ENCODE measurements around the gene ERBB4. TPM values are rescaled to one million over a fixed set of nuclear protein-coding genes. Genes with fewer than 3 reads are reported as not detected.

The ERBB4 gene
- polyA plus RNA-seq, 4 donors: 0.04 to 0.13 TPM; not detected in 2

DNA sequence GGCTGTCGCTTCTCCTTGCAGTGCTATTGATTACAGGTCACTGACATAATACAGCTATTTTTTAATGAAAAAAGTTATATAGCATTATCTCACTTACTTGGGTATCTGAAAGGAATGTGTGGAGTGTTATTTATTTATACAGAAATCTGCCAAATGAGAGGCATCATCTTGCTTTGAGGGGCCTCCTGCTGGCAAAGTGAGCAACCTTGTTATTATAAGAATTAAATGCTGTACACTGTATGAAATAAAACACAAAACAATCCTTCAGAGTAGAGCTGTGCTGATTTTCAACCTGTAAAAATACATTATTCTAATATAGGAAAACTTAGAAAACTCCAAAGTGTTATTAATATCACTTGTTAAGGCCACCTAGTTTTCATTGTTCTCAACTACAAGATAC, 20.9 kb downstream of the ERBB4 start:
- 83 to 87% (median 86%) methylated on average over 1 of the region's 1 CpG for WGBS, 3 donors
- FAIRE-seq (no peak), DNase-seq (no peak)
- Histone ChIP-seq H3K4me1 (ENCODE audit: control insufficient read depth in 3 of 3, insufficient read depth in 2 of 3, low read depth in 1 of 3, low read length in 2 of 3) (no peaks in the 10 kb centered on the region), H3K36me3 (ENCODE audit: control insufficient read depth in 3 of 3, insufficient read depth in 2 of 3, low read depth in 1 of 3, low read length in 3 of 3) (no peaks in the 10 kb centered on the region), H3K4me3 (ENCODE audit: low read depth in 1 of 3, low read length in 3 of 3) (no peak overlapping the region), H3K9me3 (ENCODE audit: control insufficient read depth in 2 of 2, insufficient read depth in 1 of 2, low read depth in 1 of 2, low read length in 1 of 2) (no peaks in the 10 kb centered on the region), H3K27ac (ENCODE audit: low read depth in 1 of 3, low read length in 2 of 3) (no peak overlapping the region), H3K27me3 (ENCODE audit: control insufficient read depth in 3 of 3, insufficient read depth in 3 of 3, low read length in 3 of 3) (no peaks in the 10 kb centered on the region)

DNA sequence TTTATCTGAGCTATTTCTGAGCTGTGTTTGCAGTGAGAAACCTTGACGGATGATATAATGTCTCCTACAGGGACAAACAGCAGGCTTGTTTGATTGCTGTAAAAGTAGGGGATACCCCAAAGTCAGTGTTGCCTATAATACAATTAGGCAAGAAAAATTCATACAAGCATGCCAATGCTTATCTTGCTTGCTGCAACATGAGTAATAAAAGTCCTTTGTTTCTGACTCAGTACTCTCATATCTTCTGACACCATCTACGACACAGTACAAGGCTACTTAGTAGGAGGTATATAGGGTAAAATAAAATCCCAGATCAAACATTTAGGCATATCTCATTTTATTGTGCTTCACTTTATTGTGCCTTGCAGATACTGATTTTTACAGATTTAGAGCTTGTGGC, 33.0 kb downstream of the ERBB4 start:
- Histone ChIP-seq H3K9me3 (ENCODE audit: control insufficient read depth in 2 of 2, insufficient read depth in 1 of 2, low read depth in 1 of 2, low read length in 1 of 2) (no peaks in the 10 kb centered on the region), H3K27ac (ENCODE audit: low read depth in 1 of 3, low read length in 2 of 3) (no peak overlapping the region), H3K4me1 (ENCODE audit: control insufficient read depth in 3 of 3, insufficient read depth in 2 of 3, low read depth in 1 of 3, low read length in 2 of 3) (no peaks in the 10 kb centered on the region), H3K4me3 (ENCODE audit: low read depth in 1 of 3, low read length in 3 of 3) (no peak overlapping the region), H3K36me3 (ENCODE audit: control insufficient read depth in 3 of 3, insufficient read depth in 2 of 3, low read depth in 1 of 3, low read length in 3 of 3) (no peaks in the 10 kb centered on the region), H3K27me3 (ENCODE audit: control insufficient read depth in 3 of 3, insufficient read depth in 3 of 3, low read length in 3 of 3) (no peaks in the 10 kb centered on the region)
- DNase-seq: no peak
- FAIRE-seq: no peak
- WGBS, 3 donors: 51 to 72% (median 52%) methylated on average over 2 of the region's 2 CpGs

DNA sequence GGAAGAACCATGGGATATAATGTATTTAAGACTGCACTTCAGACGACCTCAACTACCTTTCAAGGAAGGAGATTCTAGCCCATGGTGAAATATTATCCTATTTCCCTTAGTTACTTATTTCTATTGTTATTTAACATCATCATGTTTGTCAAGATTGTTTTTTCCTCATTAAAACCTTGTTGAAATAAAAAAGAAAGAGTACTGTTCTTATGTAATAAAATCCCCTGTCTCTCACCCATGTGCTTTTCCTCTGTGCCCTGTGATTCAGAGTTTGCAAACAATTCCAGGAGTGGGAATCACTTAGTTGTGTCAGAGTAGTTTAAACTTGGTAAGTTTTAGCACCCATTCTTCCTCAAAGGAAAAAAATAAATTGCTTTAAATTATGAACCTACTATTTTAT, 43.6 kb downstream of the ERBB4 start:
- H3K27ac ChIP-seq (ENCODE audit: low read depth in 1 of 3, low read length in 2 of 3): no peak overlapping the region
- FAIRE-seq (no peak), DNase-seq (no peak)
- H3K9me3 ChIP-seq (ENCODE audit: control insufficient read depth in 2 of 2, insufficient read depth in 1 of 2, low read depth in 1 of 2, low read length in 1 of 2): no peaks in the 10 kb centered on the region
- 43 to 57% (median 50%) methylated on average over 1 of the region's 1 CpG for WGBS, 3 donors
- H3K36me3 ChIP-seq (ENCODE audit: control insufficient read depth in 3 of 3, insufficient read depth in 2 of 3, low read depth in 1 of 3, low read length in 3 of 3): no peaks in the 10 kb centered on the region
- no peaks in the 10 kb centered on the region for H3K4me1 ChIP-seq (ENCODE audit: control insufficient read depth in 3 of 3, insufficient read depth in 2 of 3, low read depth in 1 of 3, low read length in 2 of 3)
- no peaks in the 10 kb centered on the region for H3K27me3 ChIP-seq (ENCODE audit: control insufficient read depth in 3 of 3, insufficient read depth in 3 of 3, low read length in 3 of 3)
- no peak overlapping the region for H3K4me3 ChIP-seq (ENCODE audit: low read depth in 1 of 3, low read length in 3 of 3)

DNA sequence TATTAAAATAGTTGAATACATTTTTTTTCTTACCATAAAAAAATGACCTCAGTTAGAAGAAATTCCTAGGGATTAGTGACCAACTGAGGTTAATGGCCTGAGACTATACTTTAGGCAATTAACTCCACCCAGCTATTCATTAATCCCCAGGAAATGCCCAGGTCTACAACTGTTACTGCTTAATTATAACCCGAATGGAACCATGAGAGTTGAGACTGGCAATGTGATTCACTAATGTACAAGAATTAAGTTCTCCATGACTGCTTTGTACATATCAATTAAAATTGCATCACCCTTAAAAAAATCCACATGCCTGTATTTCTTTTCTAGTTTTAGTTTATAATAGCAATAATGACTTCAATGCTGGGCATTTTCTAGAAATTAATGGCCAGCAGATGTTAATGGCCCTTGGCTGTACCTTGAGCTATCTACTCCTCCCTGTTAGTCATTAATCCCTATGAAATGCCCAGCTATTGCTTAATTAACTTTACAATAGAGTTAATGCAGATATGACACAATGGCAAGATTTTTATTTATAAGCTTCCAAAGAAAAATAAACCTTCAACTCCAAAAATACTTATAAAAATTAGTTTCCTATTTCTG, 44.1 kb downstream of the ERBB4 start:
- Histone ChIP-seq H3K27ac (ENCODE audit: low read depth in 1 of 3, low read length in 2 of 3) (no peak overlapping the region), H3K4me1 (ENCODE audit: control insufficient read depth in 3 of 3, insufficient read depth in 2 of 3, low read depth in 1 of 3, low read length in 2 of 3) (no peaks in the 10 kb centered on the region), H3K27me3 (ENCODE audit: control insufficient read depth in 3 of 3, insufficient read depth in 3 of 3, low read length in 3 of 3) (no peaks in the 10 kb centered on the region), H3K9me3 (ENCODE audit: control insufficient read depth in 2 of 2, insufficient read depth in 1 of 2, low read depth in 1 of 2, low read length in 1 of 2) (no peaks in the 10 kb centered on the region), H3K4me3 (ENCODE audit: low read depth in 1 of 3, low read length in 3 of 3) (no peak overlapping the region), H3K36me3 (ENCODE audit: control insufficient read depth in 3 of 3, insufficient read depth in 2 of 3, low read depth in 1 of 3, low read length in 3 of 3) (no peaks in the 10 kb centered on the region)
- FAIRE-seq (no peak), DNase-seq (no peak)
- 34 to 77% (median 48%) methylated on average over 1 of the region's 1 CpG for WGBS, 3 donors

DNA sequence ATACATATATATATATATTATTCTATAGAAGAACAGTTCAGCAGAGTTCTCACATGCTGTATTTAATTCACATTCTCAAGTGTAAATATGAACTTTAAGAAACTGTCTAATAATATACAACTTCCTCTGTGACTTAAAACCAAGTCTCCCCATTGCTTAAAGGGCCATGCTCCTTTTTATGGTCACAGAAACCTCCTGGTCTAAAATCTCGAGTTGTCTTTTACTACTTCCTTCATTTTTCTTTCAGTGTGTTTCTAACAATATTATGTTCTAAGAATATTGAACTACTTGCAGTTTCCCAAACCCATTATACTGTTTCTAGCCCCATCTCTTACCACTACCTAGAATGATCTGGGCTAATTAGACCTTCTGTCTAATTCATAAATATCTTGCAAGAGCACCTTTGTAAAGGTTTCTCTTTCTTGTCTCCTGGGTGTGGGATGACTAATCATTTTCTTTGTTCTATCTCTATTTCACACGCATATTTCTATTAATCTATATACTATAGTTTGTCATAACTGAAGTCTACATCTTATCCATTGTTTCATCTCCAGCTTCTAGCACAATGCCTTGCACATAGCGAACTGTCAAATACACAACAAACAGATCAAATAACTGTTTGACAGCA, 48.8 kb downstream of the ERBB4 start:
- no peak for DNase-seq

DNA sequence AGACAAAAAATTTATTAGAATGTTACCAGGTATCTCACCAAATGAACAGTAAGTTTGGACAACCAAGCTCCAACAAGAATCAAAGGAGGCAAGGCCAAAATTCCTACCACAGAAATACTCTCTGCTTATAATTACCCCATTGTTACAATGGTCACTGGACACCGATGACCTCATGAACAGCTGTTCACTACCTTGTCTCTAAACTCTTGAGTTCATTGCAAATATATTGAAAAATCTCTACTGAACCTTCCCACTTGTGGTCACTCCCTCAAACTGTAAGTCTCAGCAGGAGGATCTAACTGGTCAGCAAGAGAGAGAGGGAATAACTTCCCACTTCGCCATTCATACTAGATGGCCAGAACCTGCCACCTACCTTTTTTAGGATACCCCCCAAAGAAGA, 50.0 kb downstream of the ERBB4 start:
- FAIRE-seq: no peak
- H3K36me3 ChIP-seq (ENCODE audit: control insufficient read depth in 3 of 3, insufficient read depth in 2 of 3, low read depth in 1 of 3, low read length in 3 of 3): no peaks in the 10 kb centered on the region
- 70 to 89% (median 86%) methylated on average over 2 of the region's 2 CpGs for WGBS, 3 donors
- no peak overlapping the region for H3K27ac ChIP-seq (ENCODE audit: low read depth in 1 of 3, low read length in 2 of 3)
- H3K4me1 ChIP-seq (ENCODE audit: control insufficient read depth in 3 of 3, insufficient read depth in 2 of 3, low read depth in 1 of 3, low read length in 2 of 3): no peaks in the 10 kb centered on the region
- H3K27me3 ChIP-seq (ENCODE audit: control insufficient read depth in 3 of 3, insufficient read depth in 3 of 3, low read length in 3 of 3): no peaks in the 10 kb centered on the region
- no peaks in the 10 kb centered on the region for H3K9me3 ChIP-seq (ENCODE audit: control insufficient read depth in 2 of 2, insufficient read depth in 1 of 2, low read depth in 1 of 2, low read length in 1 of 2)
- DNase-seq: no peak
- H3K4me3 ChIP-seq (ENCODE audit: low read depth in 1 of 3, low read length in 3 of 3): no peak overlapping the region

More for the DNA sequence above, 48.8 kb downstream of the ERBB4 start:
- Histone ChIP-seq H3K4me1 (ENCODE audit: control insufficient read depth in 3 of 3, insufficient read depth in 2 of 3, low read depth in 1 of 3, low read length in 2 of 3) (no peaks in the 10 kb centered on the region), H3K4me3 (ENCODE audit: low read depth in 1 of 3, low read length in 3 of 3) (no peak overlapping the region), H3K27ac (ENCODE audit: low read depth in 1 of 3, low read length in 2 of 3) (no peak overlapping the region), H3K36me3 (ENCODE audit: control insufficient read depth in 3 of 3, insufficient read depth in 2 of 3, low read depth in 1 of 3, low read length in 3 of 3) (no peaks in the 10 kb centered on the region), H3K9me3 (ENCODE audit: control insufficient read depth in 2 of 2, insufficient read depth in 1 of 2, low read depth in 1 of 2, low read length in 1 of 2) (no peaks in the 10 kb centered on the region), H3K27me3 (ENCODE audit: control insufficient read depth in 3 of 3, insufficient read depth in 3 of 3, low read length in 3 of 3) (no peaks in the 10 kb centered on the region)
- FAIRE-seq: no peak
- WGBS, 3 donors: 55 to 64% (median 63%) methylated on average over 3 of the region's 3 CpGs

DNA sequence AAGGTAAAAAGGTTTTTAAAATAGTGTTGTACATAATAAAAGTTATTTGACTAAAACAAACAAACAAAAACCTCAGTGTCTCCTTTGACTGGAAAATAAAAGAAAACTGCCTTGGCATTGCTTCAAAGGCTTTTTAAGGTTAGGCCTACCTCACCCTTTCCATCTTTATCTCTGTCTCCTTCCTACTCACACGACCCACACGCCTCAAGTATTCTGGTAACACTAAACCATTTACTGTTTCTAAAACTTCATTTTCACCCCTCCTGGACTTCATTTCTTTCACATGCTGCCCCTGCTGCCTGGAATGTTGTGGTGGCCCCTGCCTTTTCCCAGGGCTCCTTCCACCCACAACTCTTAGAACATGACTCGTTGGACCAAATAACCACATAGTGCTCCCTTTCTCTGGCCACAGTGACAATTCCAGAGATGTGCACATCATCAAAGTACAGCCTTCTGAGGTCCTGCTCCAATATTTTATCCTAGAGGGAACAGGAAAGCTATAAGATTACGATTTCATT, 54.0 kb downstream of the ERBB4 start:
- FAIRE-seq (no peak), DNase-seq (no peak)
- no peak overlapping the region for H3K27ac ChIP-seq (ENCODE audit: low read depth in 1 of 3, low read length in 2 of 3)
- no peaks in the 10 kb centered on the region for H3K9me3 ChIP-seq (ENCODE audit: control insufficient read depth in 2 of 2, insufficient read depth in 1 of 2, low read depth in 1 of 2, low read length in 1 of 2)
- H3K27me3 ChIP-seq (ENCODE audit: control insufficient read depth in 3 of 3, insufficient read depth in 3 of 3, low read length in 3 of 3): no peaks in the 10 kb centered on the region
- WGBS, 3 donors: 35 to 63% (median 39%) methylated on average over 4 of the region's 4 CpGs
- H3K4me1 ChIP-seq (ENCODE audit: control insufficient read depth in 3 of 3, insufficient read depth in 2 of 3, low read depth in 1 of 3, low read length in 2 of 3): no peaks in the 10 kb centered on the region
- no peak overlapping the region for H3K4me3 ChIP-seq (ENCODE audit: low read depth in 1 of 3, low read length in 3 of 3)
- H3K36me3 ChIP-seq (ENCODE audit: control insufficient read depth in 3 of 3, insufficient read depth in 2 of 3, low read depth in 1 of 3, low read length in 3 of 3): no peaks in the 10 kb centered on the region

DNA sequence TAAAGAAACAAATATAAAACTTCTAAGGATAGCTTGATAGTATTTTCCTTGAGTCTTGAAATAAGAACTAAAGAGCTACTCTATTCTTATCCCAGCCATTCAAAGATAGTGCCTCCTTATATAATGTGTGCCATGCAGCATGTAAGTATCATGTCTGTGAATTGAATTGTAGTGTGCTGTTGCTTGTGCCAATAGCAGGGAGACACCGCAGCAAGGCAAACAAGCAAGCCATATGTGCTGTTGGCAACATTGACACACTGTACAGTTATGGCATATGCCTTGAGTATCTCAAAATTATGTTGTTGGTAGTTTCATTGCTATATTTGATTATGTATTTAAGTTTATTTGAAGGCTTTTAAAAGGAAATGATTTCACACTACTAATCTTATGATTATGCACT, 58.2 kb downstream of the ERBB4 start:
- Histone ChIP-seq H3K27me3 (ENCODE audit: control insufficient read depth in 3 of 3, insufficient read depth in 3 of 3, low read length in 3 of 3) (no peaks in the 10 kb centered on the region), H3K4me3 (ENCODE audit: low read depth in 1 of 3, low read length in 3 of 3) (no peak overlapping the region), H3K27ac (ENCODE audit: low read depth in 1 of 3, low read length in 2 of 3) (no peak overlapping the region), H3K4me1 (ENCODE audit: control insufficient read depth in 3 of 3, insufficient read depth in 2 of 3, low read depth in 1 of 3, low read length in 2 of 3) (no peaks in the 10 kb centered on the region), H3K9me3 (ENCODE audit: control insufficient read depth in 2 of 2, insufficient read depth in 1 of 2, low read depth in 1 of 2, low read length in 1 of 2) (no peaks in the 10 kb centered on the region), H3K36me3 (ENCODE audit: control insufficient read depth in 3 of 3, insufficient read depth in 2 of 3, low read depth in 1 of 3, low read length in 3 of 3) (no peaks in the 10 kb centered on the region)
- FAIRE-seq (no peak), DNase-seq (no peak)
- whole genome bisulfite sequencing, 3 donors: 74 to 84% (median 79%) methylated on average over 1 of the region's 1 CpG

DNA sequence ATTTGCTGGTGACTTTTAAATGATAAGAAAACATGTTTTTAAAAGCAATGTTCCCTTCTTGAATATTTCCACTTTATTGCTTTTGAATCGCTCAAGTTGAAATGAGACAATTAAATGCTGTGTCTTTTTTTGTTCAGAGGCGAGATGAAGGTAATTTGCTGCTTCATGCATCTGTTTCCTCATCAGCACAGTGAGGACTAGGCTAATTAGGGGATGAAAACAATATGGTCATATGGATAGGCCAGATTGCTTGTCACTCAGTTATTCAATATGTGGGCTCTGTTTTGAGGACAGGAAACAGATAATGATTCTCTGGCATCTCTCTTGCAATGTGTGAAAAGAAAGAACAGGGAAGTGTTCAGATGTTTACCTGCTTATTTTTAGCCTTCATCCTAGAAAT, 61.0 kb downstream of the ERBB4 start:
- 63 to 79% (median 70%) methylated on average over 2 of the region's 2 CpGs for WGBS, 3 donors
- Histone ChIP-seq H3K27me3 (ENCODE audit: control insufficient read depth in 3 of 3, insufficient read depth in 3 of 3, low read length in 3 of 3) (no peaks in the 10 kb centered on the region), H3K9me3 (ENCODE audit: control insufficient read depth in 2 of 2, insufficient read depth in 1 of 2, low read depth in 1 of 2, low read length in 1 of 2) (no peaks in the 10 kb centered on the region), H3K4me3 (ENCODE audit: low read depth in 1 of 3, low read length in 3 of 3) (no peak overlapping the region), H3K27ac (ENCODE audit: low read depth in 1 of 3, low read length in 2 of 3) (no peak overlapping the region), H3K36me3 (ENCODE audit: control insufficient read depth in 3 of 3, insufficient read depth in 2 of 3, low read depth in 1 of 3, low read length in 3 of 3) (no peaks in the 10 kb centered on the region), H3K4me1 (ENCODE audit: control insufficient read depth in 3 of 3, insufficient read depth in 2 of 3, low read depth in 1 of 3, low read length in 2 of 3) (no peaks in the 10 kb centered on the region)
- FAIRE-seq: no peak
- DNase-seq: no peak
